Heart right ventricle (tissue), 16 donors: ENCODE measurements around the gene MYO5B. TPM values are rescaled to one million over a fixed set of nuclear protein-coding genes. Genes with fewer than 3 reads are reported as not detected.
A peak's percentile ranks its signal among the peaks of the same experiment; 100 is the strongest.

ENCODE experiments used
- ATAC-seq, 8 donors: fragments of 200-7000 bp; cut with Tn5 transposase; one replicate each; pipeline ENCODE4 v1.9.1; 2020; ENCODE audit warnings: mild to moderate bottlenecking in 8 of 8, moderate library complexity in 8 of 8, moderate number of reproducible peaks in 1 of 8
- DNase-seq, 2 donors: peaks; one replicate each; pipeline ENCODE4 v3.0.0-alpha.2; 2020
- H3K27ac ChIP-seq, 10 donors: fragments of 200-600 bp; sonication (generic) in 2 of 10; one replicate each; pipeline versions ENCODE4 v1.5.0 to v1.8.0; 2020 to 2022; ENCODE audit warnings: mild to moderate bottlenecking in 3 of 10
- H3K27me3 ChIP-seq, 7 donors: fragments of 200-600 bp; one replicate each; pipeline ENCODE4 v1.8.0; 2021 to 2022; ENCODE audit warnings: mild to moderate bottlenecking in 2 of 7
- H3K36me3 ChIP-seq, 9 donors: fragments of 200-600 bp; sonication (generic) in 1 of 9; one replicate each; pipeline versions ENCODE4 v1.5.0 to v1.8.0; 2020 to 2022; ENCODE audit warnings: mild to moderate bottlenecking in 2 of 9
- H3K4me1 ChIP-seq, 9 donors: fragments of 200-600 bp; sonication (generic) in 1 of 9; one replicate each; pipeline versions ENCODE4 v1.5.0 to v1.8.0; 2020 to 2022; ENCODE audit warnings: mild to moderate bottlenecking in 4 of 9
- H3K4me3 ChIP-seq, 10 donors: fragments of 200-600 bp; sonication (generic) in 2 of 10; one replicate each; pipeline versions ENCODE4 v1.5.0 to v1.8.0; 2020 to 2022; ENCODE audit warnings: mild to moderate bottlenecking in 7 of 10, moderate library complexity in 2 of 10
- H3K9me3 ChIP-seq, 11 donors: fragments of 200-600 bp in 10 of 11; sonication (generic) in 2 of 11; one replicate each; pipeline versions ENCODE4 v1.5.0 to v1.8.0; 2013 to 2022; ENCODE audit warnings: mild to moderate bottlenecking in 2 of 11, control low read depth in 1 of 11, moderate library complexity in 1 of 11
- WGBS, 2 donors: extraction: QIAGEN DNeasy Blood & Tissue Kit; methylation state at CpG; one replicate each; pipeline ENCODE4 v1.1.7; 2013; ENCODE audit warnings: inconsistent platforms in 1 of 2; 5-methylcytosine and 5-hydroxymethylcytosine counted together
- intact Hi-C, 10 donors: fragments of 100-400 bp; cut with DNase I; formaldehyde crosslinking; loops; one replicate each; pipeline versions ENCODE4 v1.11.1 to v1.14.2; 2022
- polyA plus RNA-seq, 2 donors: library from polyadenylated mRNA; stranded (reverse); fragments of 200-250 nt; gene quantifications; one replicate each; pipeline ENCODE4 v1.2.3, GENCODE V29; 2013
- total RNA-seq, 10 donors: library from RNA; stranded (reverse); fragmentation: NEBNext Ultra II Directional in 3 of 10; extraction: Animal tissue kit (Norgen Biotek cat#: 25700) in 3 of 10; gene quantifications; one replicate each; pipeline versions ENCODE4 v1.2.1 to v1.2.4, GENCODE V29; 2021 to 2023
- TF ChIP-seq, protein P1 (sequence below), 9 donors: fragments of 200-600 bp; sonication (generic) in 2 of 9; IDR thresholded peaks; one replicate each; pipeline versions ENCODE4 v1.5.0 to v1.8.0; 2021 to 2022; ENCODE audit warnings: antibody characterized with exemption in 9 of 9, mild to moderate bottlenecking in 5 of 9, moderate library complexity in 1 of 9
- donor health status: Arrhythmogenic right ventricular cardiomyopathy.
- donor health status: ischemic (EF 13 %, LVEDD 7.1; RV severe dilation, severe dysfunction).
- donor health status: healthy with polysubstance abuse.
- donor health status: DM: no; HTN: yes; CAD: no.
- donor health status: DM: no; HTN: no; CAD: no.
- donor health status: ischemic (EF 25% LVEDD 6.9; RV normal size, moderate dysfunction).
- donor health status: ischemic (EF 25% LVEDD 5.7; RV mildly dilated, moderate dysfunction).
- donor health status: healthy.
- donor health status: DM: yes; HTN: yes; CAD: no.
- donor health status: Ischemic cardiomyopathy.
- donor health status: ischemic (EF 35%, LVEDD 5.7; RV mildly dilated, moderate dysfunction).
- donor health status: nonischemic (EF 11% LVEDD 7.7; RV severe dilation, severe dysfunction).
- donor health status: DM: yes; HTN: yes; CAD: no.
- donor health status: PGD.
- donor health status: ischemic (EF 29% LVEDD 5.4; RV normal size, mild dysfunction).
- donor health status: nonischemic (EF 23%, LVEDD 6.1; RV moderate dilation, normal function).

Gene MYO5B
- total and polyA plus RNA-seq, 12 donors, result 0.20 to 3.7 (median 0.93) TPM

DNA sequence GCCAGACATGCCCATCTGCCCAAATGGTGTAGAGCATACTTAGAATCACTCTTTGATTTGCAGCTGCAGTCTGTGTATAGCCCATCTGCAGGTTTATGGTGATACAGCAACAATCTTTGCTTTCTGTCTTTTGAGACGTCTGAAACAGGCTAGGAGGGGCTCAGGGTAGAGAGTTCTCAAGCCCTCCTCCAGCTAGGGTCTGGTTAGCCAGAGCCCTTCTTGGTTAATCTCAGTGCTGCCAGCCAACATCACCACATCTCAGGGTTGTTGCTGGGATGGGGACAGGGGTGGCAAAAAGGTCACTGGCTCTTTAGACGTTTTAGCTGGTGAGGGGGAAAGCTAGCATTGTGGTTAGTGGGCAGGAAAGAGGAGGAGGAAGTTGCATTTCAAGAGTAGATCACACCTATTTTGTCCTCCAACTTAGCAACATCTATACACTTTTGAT, 245.0 kb downstream of the MYO5B start:
- intact Hi-C loops, result loop anchor here in 3 of 10 donors (10.0 kb wide), 2 partner anchors 235 to 255 kb away; no protein-coding TSS in a partner anchor
- H3K27me3 ChIP-seq, result peaks cover 0 to 37% (median 17%) of the 10 kb centered on the region in 7 donors
- no peaks in the 10 kb centered on the region for H3K4me1 ChIP-seq

DNA sequence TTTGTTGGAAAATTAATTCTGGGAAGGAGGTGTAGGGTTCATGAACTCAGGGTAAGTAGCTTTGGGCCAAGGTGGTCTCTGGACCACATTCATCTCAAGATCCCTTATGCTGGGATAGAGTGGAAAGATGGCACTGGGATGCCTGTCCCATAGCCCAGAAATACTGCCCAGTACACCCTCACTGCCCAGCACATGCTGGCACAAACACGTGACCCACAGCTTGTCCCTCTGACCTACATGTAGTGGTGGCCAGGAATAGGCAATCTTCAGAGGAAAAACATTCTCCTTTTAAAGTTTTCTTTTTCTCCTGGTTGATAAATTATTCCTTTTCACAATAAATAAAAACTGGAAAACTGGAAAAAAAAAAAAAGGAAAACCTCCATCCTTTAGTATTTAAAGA, 246.0 kb downstream of the MYO5B start:
- Histone ChIP-seq H3K27ac (no peak overlapping the region), H3K4me1 (no peaks in the 10 kb centered on the region), H3K36me3 (no peaks in the 10 kb centered on the region), H3K27me3 (peaks cover 0 to 37% (median 17%) of the 10 kb centered on the region in 7 donors), H3K4me3 (no peak overlapping the region), H3K9me3 (no peaks in the 10 kb centered on the region)
- ATAC-seq (no peak), DNase-seq (no peak)
- WGBS, 2 donors, result 84 to 86% methylated on average over 1 of the region's 1 CpG
- TF ChIP-seq, protein P1, sequence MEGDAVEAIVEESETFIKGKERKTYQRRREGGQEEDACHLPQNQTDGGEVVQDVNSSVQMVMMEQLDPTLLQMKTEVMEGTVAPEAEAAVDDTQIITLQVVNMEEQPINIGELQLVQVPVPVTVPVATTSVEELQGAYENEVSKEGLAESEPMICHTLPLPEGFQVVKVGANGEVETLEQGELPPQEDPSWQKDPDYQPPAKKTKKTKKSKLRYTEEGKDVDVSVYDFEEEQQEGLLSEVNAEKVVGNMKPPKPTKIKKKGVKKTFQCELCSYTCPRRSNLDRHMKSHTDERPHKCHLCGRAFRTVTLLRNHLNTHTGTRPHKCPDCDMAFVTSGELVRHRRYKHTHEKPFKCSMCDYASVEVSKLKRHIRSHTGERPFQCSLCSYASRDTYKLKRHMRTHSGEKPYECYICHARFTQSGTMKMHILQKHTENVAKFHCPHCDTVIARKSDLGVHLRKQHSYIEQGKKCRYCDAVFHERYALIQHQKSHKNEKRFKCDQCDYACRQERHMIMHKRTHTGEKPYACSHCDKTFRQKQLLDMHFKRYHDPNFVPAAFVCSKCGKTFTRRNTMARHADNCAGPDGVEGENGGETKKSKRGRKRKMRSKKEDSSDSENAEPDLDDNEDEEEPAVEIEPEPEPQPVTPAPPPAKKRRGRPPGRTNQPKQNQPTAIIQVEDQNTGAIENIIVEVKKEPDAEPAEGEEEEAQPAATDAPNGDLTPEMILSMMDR (IDR thresholded peaks at IDR 0.05), result no peak
- intact Hi-C loops, result loop anchor here in 2 of 10 donors (10.0 kb wide), 1 partner anchor 256 kb away; no protein-coding TSS in a partner anchor

More for the DNA sequence above, 245.0 kb downstream of the MYO5B start:
- ATAC-seq (no peak), DNase-seq (no peak)
- WGBS, 2 donors, result 21 to 26% methylated on average over 2 of the region's 2 CpGs
- Histone ChIP-seq H3K9me3 (no peaks in the 10 kb centered on the region), H3K4me3 (no peak overlapping the region), H3K36me3 (no peaks in the 10 kb centered on the region), H3K27ac (no peak overlapping the region)
- TF ChIP-seq, protein P1 (IDR thresholded peaks at IDR 0.05), result no peak

DNA sequence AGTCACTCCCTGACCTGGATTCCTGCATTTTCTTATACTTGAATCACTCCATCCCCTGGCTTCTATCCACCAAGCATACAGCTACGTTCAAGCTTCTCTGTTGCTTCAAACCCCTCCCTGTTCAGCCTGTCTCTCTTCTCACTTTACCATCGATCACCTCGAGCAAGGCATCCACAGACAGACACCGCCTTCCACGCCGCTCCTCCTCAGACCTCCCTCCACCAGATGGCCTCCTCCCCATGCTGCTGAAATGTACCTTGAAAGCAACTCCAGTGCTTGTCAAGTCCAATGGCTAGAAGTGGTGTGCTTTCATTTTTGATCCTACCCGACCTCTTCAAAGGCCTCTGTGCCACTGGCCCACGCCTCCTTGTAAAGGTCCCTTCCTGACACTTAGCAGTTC, 250.3 kb downstream of the MYO5B start:
- TF ChIP-seq, protein P1 (IDR thresholded peaks at IDR 0.05), result peak in 6 of 9 donors; percentile 11 to 52 (median 30)
- Histone ChIP-seq H3K36me3 (no peaks in the 10 kb centered on the region), H3K4me1 (no peaks in the 10 kb centered on the region), H3K27ac (no peak overlapping the region), H3K27me3 (peaks cover 0 to 21% (median 6%) of the 10 kb centered on the region in 7 donors), H3K4me3 (no peak overlapping the region), H3K9me3 (no peaks in the 10 kb centered on the region)
- intact Hi-C loops, result loop anchor here in 2 of 10 donors (10.0 kb wide), 1 partner anchor 260 kb away; no protein-coding TSS in a partner anchor
- WGBS, 2 donors, result 46 to 49% methylated on average over 8 of the region's 8 CpGs
- ATAC-seq (peak in 1 of 8 donors; percentile 67), DNase-seq (peak in 1 of 2 donors; percentile 22)

DNA sequence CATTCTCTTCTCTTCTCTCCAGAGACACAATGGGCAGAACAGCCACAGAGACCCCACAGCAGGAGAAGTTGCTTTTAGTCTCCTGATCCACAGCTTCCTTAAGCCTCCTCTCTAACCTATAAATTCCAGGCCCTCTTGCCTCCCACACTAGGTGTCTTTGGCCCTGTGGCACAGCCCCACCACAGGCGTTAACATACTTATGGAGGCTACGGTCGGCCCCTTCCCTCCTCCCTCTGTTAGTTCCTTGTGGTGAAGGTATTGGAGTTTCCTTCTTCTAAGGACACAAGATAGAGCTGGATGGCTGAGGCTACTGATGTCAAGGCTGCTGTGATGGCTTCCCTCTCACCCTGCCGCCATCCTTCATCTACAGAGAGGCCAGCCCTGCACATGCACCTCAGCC, 258.1 kb downstream of the MYO5B start:
- H3K27me3 ChIP-seq, result peaks cover 0 to 8% (median 0%) of the 10 kb centered on the region in 7 donors
- 72 to 94% methylated on average over 4 of the region's 4 CpGs for WGBS, 2 donors
- TF ChIP-seq, protein P1 (IDR thresholded peaks at IDR 0.05), result no peak
- ATAC-seq, result no peak
- H3K9me3 ChIP-seq, result no peaks in the 10 kb centered on the region
- H3K36me3 ChIP-seq, result no peaks in the 10 kb centered on the region
- no peak for DNase-seq
- H3K27ac ChIP-seq, result no peak overlapping the region
- peaks cover 0 to 11% (median 0%) of the 10 kb centered on the region in 9 donors for H3K4me1 ChIP-seq
- intact Hi-C loops, result loop anchor here in 1 of 10 donors (10.0 kb wide), 1 partner anchor 62 kb away; no protein-coding TSS in a partner anchor
- H3K4me3 ChIP-seq, result no peak overlapping the region
